Esophagus muscularis mucosa (tissue), 3 donors: ENCODE data around the gene KATNAL1.

Experiments
- POLR2A ChIP-seq: fragments of 450-650 bp; IDR thresholded peaks from one replicate; pipeline ENCODE4 v1.6.1; 2017; ENCODE audit warnings: antibody characterized with exemption, moderate library complexity, mild to moderate bottlenecking, low read depth
- POLR2AphosphoS5 ChIP-seq, 2 donors: sonication (generic); formaldehyde crosslinking; IDR thresholded peaks; one replicate each; pipeline ENCODE4 v1.6.1; 2017; ENCODE audit warnings: antibody characterized with exemption in 2 of 2
- TF ChIP-seq, protein P1 (sequence below), 3 experiments: fragments of 200-600 bp in 2 of 3; fragments of 450-650 bp in 1 of 3; sonication (generic) in 2 of 3; IDR thresholded peaks; one replicate each; pipeline ENCODE4 v1.5.1; 2017 to 2019; ENCODE audit warnings: antibody characterized with exemption in 3 of 3, mild to moderate bottlenecking in 2 of 3, moderate library complexity in 1 of 3

DNA sequence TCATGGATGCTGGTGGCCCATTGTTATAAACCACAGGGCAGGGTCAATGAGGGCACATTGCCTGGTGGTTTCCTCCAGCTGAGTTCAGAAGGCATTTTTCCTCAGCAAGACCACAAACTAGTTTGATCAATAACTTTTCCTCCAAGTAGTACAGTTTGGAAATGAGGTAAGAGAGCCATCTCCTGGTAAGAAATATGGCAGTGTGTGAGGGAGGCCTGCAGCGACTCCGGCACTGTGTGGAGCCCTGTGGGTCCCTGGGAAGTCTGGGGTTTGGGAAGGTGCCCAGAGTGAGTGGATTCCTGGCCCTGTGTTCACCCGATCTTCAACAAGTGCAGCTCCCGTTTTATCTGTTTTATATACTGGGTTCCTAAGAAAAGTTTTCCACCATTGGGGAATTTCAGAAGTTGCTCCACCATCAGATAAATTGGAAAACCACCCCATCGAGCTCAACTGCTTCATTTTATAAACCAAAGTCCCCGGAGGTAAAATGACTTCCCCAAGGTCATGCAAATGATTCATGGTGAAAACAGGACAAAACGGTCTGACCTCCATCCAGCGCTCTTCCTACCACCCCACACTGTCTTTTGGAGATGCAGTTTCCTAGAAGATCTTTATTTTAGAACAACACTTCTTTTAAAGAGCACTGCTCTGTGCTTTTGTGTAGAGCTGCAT is 148.4 kb downstream of the KATNAL1 start:
- TF ChIP-seq, protein P1, sequence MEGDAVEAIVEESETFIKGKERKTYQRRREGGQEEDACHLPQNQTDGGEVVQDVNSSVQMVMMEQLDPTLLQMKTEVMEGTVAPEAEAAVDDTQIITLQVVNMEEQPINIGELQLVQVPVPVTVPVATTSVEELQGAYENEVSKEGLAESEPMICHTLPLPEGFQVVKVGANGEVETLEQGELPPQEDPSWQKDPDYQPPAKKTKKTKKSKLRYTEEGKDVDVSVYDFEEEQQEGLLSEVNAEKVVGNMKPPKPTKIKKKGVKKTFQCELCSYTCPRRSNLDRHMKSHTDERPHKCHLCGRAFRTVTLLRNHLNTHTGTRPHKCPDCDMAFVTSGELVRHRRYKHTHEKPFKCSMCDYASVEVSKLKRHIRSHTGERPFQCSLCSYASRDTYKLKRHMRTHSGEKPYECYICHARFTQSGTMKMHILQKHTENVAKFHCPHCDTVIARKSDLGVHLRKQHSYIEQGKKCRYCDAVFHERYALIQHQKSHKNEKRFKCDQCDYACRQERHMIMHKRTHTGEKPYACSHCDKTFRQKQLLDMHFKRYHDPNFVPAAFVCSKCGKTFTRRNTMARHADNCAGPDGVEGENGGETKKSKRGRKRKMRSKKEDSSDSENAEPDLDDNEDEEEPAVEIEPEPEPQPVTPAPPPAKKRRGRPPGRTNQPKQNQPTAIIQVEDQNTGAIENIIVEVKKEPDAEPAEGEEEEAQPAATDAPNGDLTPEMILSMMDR (IDR thresholded peaks at IDR 0.05) = peak in 2 of 3 experiments; percentile 30 to 38
- TF ChIP-seq POLR2A (no peak), POLR2AphosphoS5 (IDR thresholded peaks at IDR 0.05) (no peak)
